GM18868 (cell line): ENCODE results near the gene NLGN3.

Source experiments
- ATAC-seq: cut with Tn5 transposase; IDR thresholded peaks from one replicate; pipeline ENCODE4 v1.9.1; 2021; ENCODE audit warnings: mild to moderate bottlenecking, moderate library complexity; ENCODE audit not compliant: unreplicated experiment

The NLGN3 gene

GRCh38 chrX:71144651-71145050 is at the start of gene NLGN3:
TSS of gene NLGN3 (plus strand) at chrX:71144841. CDS start at chrX:71147750, 2,909 bp downstream.
- no peak for ATAC-seq

GRCh38 chrX:71095033-71095432 is 49.6 kb upstream of the NLGN3 start:
- ATAC-seq, result peak; percentile 13

GRCh38 chrX:71095555-71095980 is 49.1 kb upstream of the NLGN3 start, which contains the start of gene FOXO4:
TSS of gene FOXO4 (plus strand) at chrX:71095851. CDS start at chrX:71096529, 678 bp downstream.
- ATAC-seq, result peak; percentile 91

- ATAC-seq, result peak; percentile 23
These were observed 48.5 kb upstream of the NLGN3 start for GRCh38 chrX:71095981-71096759.

- no peak for ATAC-seq
These were observed 47.9 kb upstream of the NLGN3 start for GRCh38 chrX:71096760-71097032.

- peak; percentile 47 for ATAC-seq
These were observed 46.3 kb upstream of the NLGN3 start for GRCh38 chrX:71098302-71098701.

- no peak for ATAC-seq
These were observed 45.6 kb upstream of the NLGN3 start for GRCh38 chrX:71098951-71099506.

- no peak for ATAC-seq
These were observed 44.9 kb upstream of the NLGN3 start for GRCh38 chrX:71099736-71100135.

- ATAC-seq, result no peak
These were observed 43.8 kb upstream of the NLGN3 start for GRCh38 chrX:71100581-71101505.

- ATAC-seq, result no peak
These were observed 42.3 kb upstream of the NLGN3 start for GRCh38 chrX:71102292-71102691.

- peak; percentile 69 for ATAC-seq
These were observed 41.3 kb upstream of the NLGN3 start for GRCh38 chrX:71103110-71103983.

- no peak for ATAC-seq
These were observed 39.0 kb upstream of the NLGN3 start for GRCh38 chrX:71105628-71106027.

- no peak for ATAC-seq
These were observed 38.2 kb upstream of the NLGN3 start, which contains the start of gene CXorf65 for GRCh38 chrX:71106427-71106826. TSS of gene CXorf65 (minus strand) at chrX:71106740. CDS start at chrX:71106556, 184 bp downstream.

- no peak for ATAC-seq
These were observed 37.4 kb upstream of the NLGN3 start for GRCh38 chrX:71107245-71107644.

GRCh38 chrX:71107762-71108360 is 36.8 kb upstream of the NLGN3 start:
- no peak for ATAC-seq

GRCh38 chrX:71109051-71109450 is 35.6 kb upstream of the NLGN3 start:
- no peak for ATAC-seq

- peak; percentile 95 for ATAC-seq
These were observed 33.3 kb upstream of the NLGN3 start, which contains the start of gene IL2RG for GRCh38 chrX:71111141-71111843. TSS of gene IL2RG (minus strand) at chrX:71111577. CDS start at chrX:71111539, 38 bp downstream.

GRCh38 chrX:71111921-71112431 is 32.7 kb upstream of the NLGN3 start:
- ATAC-seq, result peak; percentile 25

- ATAC-seq, result no peak
These were observed 27.3 kb upstream of the NLGN3 start for GRCh38 chrX:71117358-71117757.
